CD14-positive monocyte (primary cell): Measurements from ENCODE around the gene REELD1. TPM values are rescaled to one million over a fixed set of nuclear protein-coding genes. Genes with fewer than 3 reads are reported as not detected.

Experiments used
- DNase-seq, 3 donors: peaks; one replicate each; pipeline ENCODE4 v3.0.0-alpha.2; 2011 to 2022
- H2AFZ ChIP-seq: 2 replicates; pipeline ENCODE4 v1.6.0; 2012; ENCODE audit warnings: mild to moderate bottlenecking, low read depth, low read length, inconsistent platforms; ENCODE audit not compliant: insufficient read depth, poor library complexity, severe bottlenecking
- H3K27ac ChIP-seq, 2 donors: 1 replicate in 1 of 2; 2 replicates in 1 of 2; pipeline ENCODE4 v1.5.1; 2012 to 2013; ENCODE audit warnings: low read length in 2 of 2, control low read depth in 1 of 2, inconsistent platforms in 1 of 2, low read depth in 1 of 2, mild to moderate bottlenecking in 1 of 2
- H3K27me3 ChIP-seq, 2 donors: one replicate each; pipeline versions ENCODE4 v1.6.0 to v1.6.1; 2011 to 2013; ENCODE audit warnings: low read length in 2 of 2; ENCODE audit not compliant: control insufficient read depth in 2 of 2, insufficient read depth in 2 of 2
- H3K36me3 ChIP-seq, 2 donors: replicated peaks in 1 of 2; 1 replicate in 1 of 2; 2 replicates in 1 of 2; pipeline versions ENCODE4 v1.5.1 to v1.6.1; 2012 to 2013; ENCODE audit warnings: low read length in 2 of 2, control low read depth in 1 of 2, inconsistent platforms in 1 of 2, mild to moderate bottlenecking in 1 of 2; ENCODE audit not compliant: insufficient read depth in 2 of 2, control insufficient read depth in 1 of 2
- H3K4me1 ChIP-seq, 2 donors: 1 replicate in 1 of 2; 2 replicates in 1 of 2; pipeline versions ENCODE4 v1.5.1 to v1.6.1; 2012 to 2013; ENCODE audit warnings: low read length in 2 of 2, control low read depth in 1 of 2, inconsistent platforms in 1 of 2, mild to moderate bottlenecking in 1 of 2, moderate library complexity in 1 of 2; ENCODE audit not compliant: insufficient read depth in 2 of 2, control insufficient read depth in 1 of 2
- H3K4me2 ChIP-seq: replicated peaks from 2 replicates; pipeline ENCODE3; 2012; ENCODE audit warnings: low read length, moderate library complexity, mild to moderate bottlenecking; ENCODE audit not compliant: poor library complexity, severe bottlenecking; ENCODE audit errors: extremely low read depth
- H3K4me3 ChIP-seq, 3 experiments: fragments of 200-600 bp in 1 of 3; sonication (generic) in 1 of 3; replicated peaks in 1 of 3; 1 replicate in 2 of 3; 2 replicates in 1 of 3; pipeline ENCODE4 v1.5.1; 2011 to 2013; ENCODE audit warnings: low read length in 3 of 3, mild to moderate bottlenecking in 3 of 3, control low read depth in 2 of 3, low read depth in 2 of 3, inconsistent platforms in 1 of 3, moderate library complexity in 1 of 3
- H3K79me2 ChIP-seq: 2 replicates; pipeline ENCODE4 v1.6.0; 2012; ENCODE audit warnings: mild to moderate bottlenecking, control low read depth, inconsistent platforms, low read length, moderate library complexity; ENCODE audit not compliant: insufficient read depth
- H3K9ac ChIP-seq: 2 replicates; pipeline ENCODE4 v1.6.0; 2017; ENCODE audit warnings: low read length, mild to moderate bottlenecking; ENCODE audit not compliant: insufficient read depth, poor library complexity, severe bottlenecking
- H3K9me3 ChIP-seq, 2 donors: replicated peaks in 1 of 2; 1 replicate in 1 of 2; 2 replicates in 1 of 2; pipeline versions ENCODE4 v1.5.1 to v1.6.1; 2012 to 2013; ENCODE audit warnings: low read length in 2 of 2, control low read depth in 1 of 2; ENCODE audit not compliant: control insufficient read depth in 1 of 2, insufficient read depth in 1 of 2
- H4K20me1 ChIP-seq: 2 replicates; pipeline ENCODE4 v1.6.0; 2012; ENCODE audit warnings: mild to moderate bottlenecking, low read length, control low read depth, moderate library complexity; ENCODE audit not compliant: insufficient read depth
- H3K27ac Mint-ChIP-seq, 7 donors: one replicate each; pipeline ENCODE4 v1.8.0; 2020; ENCODE audit warnings: mild to moderate bottlenecking in 7 of 7, mixed read lengths in 7 of 7, moderate library complexity in 6 of 7, inconsistent platforms in 2 of 7
- H3K27me3 Mint-ChIP-seq, 3 donors: one replicate each; pipeline ENCODE4 v1.8.0; 2021 to 2022; ENCODE audit warnings: low read depth in 3 of 3, mild to moderate bottlenecking in 3 of 3, mixed read lengths in 3 of 3, moderate library complexity in 3 of 3, inconsistent platforms in 1 of 3
- H3K36me3 Mint-ChIP-seq, 2 donors: one replicate each; pipeline ENCODE4 v1.8.0; 2020; ENCODE audit warnings: mixed read lengths in 2 of 2, inconsistent platforms in 1 of 2, mild to moderate bottlenecking in 1 of 2
- H3K4me1 Mint-ChIP-seq: one replicate; pipeline ENCODE4 v1.8.0; 2020; ENCODE audit warnings: mild to moderate bottlenecking, mixed read lengths
- H3K4me3 Mint-ChIP-seq, 2 donors: one replicate each; pipeline ENCODE4 v1.8.0; 2020; ENCODE audit warnings: mild to moderate bottlenecking in 2 of 2, mixed read lengths in 2 of 2, moderate library complexity in 1 of 2
- H3K9me3 Mint-ChIP-seq, 7 donors: one replicate each; pipeline ENCODE4 v1.8.0; 2020 to 2022; ENCODE audit warnings: mixed read lengths in 7 of 7, mild to moderate bottlenecking in 6 of 7, moderate library complexity in 6 of 7, inconsistent platforms in 2 of 7
- WGBS: methylation state at CpG from one replicate; pipeline ENCODE4 v1.1.5; 2013; ENCODE audit warnings: missing lambda C conversion rate; ENCODE audit not compliant: insufficient coverage; 5-methylcytosine and 5-hydroxymethylcytosine counted together
- intact Hi-C, 2 donors: fragments of 100-400 bp; cut with micrococcal nuclease; formaldehyde crosslinking; loops; one replicate each; pipeline versions ENCODE4 v1.15.0 to v1.15.1; 2023
- polyA plus RNA-seq, 3 donors: library from polyadenylated mRNA; depleted of rRNA in 1 of 3; unstranded in 2 of 3; stranded (reverse) in 1 of 3; fragments of 300-500 nt in 2 of 3; fragments of >200 nt in 1 of 3; fragmentation: Illumina TruSeq in 2 of 3; gene quantifications; 1 replicate in 2 of 3; 2 replicates in 1 of 3; pipeline ENCODE4 v1.2.3, GENCODE V29; 2012 to 2021
- TF ChIP-seq, protein P1 (sequence below): fragments of 200-600 bp; IDR thresholded peaks from one replicate; pipeline ENCODE4 v1.8.0; 2022; ENCODE audit warnings: antibody characterized with exemption, mild to moderate bottlenecking

REELD1 gene
- polyA plus RNA-seq, 3 donors = 1.5 TPM; not detected in 2

DNA sequence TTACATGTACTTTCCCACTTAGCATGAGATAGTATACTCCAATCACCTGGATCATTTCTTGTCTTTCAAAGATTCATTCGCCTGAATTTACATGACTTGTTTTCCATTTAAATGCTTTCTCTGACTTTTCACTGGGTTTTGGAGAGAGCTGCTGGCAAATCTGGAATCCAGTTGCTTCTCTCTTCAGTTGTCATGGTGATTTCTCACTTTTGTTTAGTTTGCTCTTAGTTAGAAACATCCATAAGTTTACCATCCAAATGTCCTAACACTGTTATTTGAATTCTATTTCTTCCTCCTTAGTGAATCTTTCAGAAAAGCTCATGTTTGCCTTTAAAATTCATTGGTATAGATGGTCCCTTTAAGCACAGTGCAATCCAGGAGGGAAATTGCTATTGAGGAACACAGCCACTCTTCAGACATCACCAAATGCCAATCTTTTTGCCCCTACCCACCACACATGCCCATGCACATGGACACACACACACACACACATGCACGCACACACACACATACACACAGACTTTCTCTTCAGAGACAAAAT lies 51.7 kb downstream of the REELD1 start:
- Mint-ChIP-seq H3K4me3 (no peak overlapping the region), H3K9me3 (no peaks in the 10 kb centered on the region), H3K4me1 (no peaks in the 10 kb centered on the region), H3K27ac (no peak overlapping the region), H3K27me3 (peaks cover 0 to 2% (median 0%) of the 10 kb centered on the region in 3 donors), H3K36me3 (peaks cover 0 to 6% of the 10 kb centered on the region in 2 donors)
- Histone ChIP-seq H3K79me2 (no peaks in the 10 kb centered on the region), H3K4me1 (no peaks in the 10 kb centered on the region), H2AFZ (no peak overlapping the region), H3K9ac (no peak overlapping the region), H4K20me1 (no peaks in the 10 kb centered on the region), H3K36me3 (no peaks in the 10 kb centered on the region), H3K9me3 (no peaks in the 10 kb centered on the region), H3K4me3 (no peak overlapping the region), H3K27me3 (no peaks in the 10 kb centered on the region), H3K4me2 (no peak overlapping the region), H3K27ac (no peak overlapping the region)
- DNase-seq = no peak
- TF ChIP-seq, protein P1, sequence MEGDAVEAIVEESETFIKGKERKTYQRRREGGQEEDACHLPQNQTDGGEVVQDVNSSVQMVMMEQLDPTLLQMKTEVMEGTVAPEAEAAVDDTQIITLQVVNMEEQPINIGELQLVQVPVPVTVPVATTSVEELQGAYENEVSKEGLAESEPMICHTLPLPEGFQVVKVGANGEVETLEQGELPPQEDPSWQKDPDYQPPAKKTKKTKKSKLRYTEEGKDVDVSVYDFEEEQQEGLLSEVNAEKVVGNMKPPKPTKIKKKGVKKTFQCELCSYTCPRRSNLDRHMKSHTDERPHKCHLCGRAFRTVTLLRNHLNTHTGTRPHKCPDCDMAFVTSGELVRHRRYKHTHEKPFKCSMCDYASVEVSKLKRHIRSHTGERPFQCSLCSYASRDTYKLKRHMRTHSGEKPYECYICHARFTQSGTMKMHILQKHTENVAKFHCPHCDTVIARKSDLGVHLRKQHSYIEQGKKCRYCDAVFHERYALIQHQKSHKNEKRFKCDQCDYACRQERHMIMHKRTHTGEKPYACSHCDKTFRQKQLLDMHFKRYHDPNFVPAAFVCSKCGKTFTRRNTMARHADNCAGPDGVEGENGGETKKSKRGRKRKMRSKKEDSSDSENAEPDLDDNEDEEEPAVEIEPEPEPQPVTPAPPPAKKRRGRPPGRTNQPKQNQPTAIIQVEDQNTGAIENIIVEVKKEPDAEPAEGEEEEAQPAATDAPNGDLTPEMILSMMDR = no peak
- WGBS = no CpG with 5 or more reads among the region's 2 CpGs
- intact Hi-C loops = no loop called here

DNA sequence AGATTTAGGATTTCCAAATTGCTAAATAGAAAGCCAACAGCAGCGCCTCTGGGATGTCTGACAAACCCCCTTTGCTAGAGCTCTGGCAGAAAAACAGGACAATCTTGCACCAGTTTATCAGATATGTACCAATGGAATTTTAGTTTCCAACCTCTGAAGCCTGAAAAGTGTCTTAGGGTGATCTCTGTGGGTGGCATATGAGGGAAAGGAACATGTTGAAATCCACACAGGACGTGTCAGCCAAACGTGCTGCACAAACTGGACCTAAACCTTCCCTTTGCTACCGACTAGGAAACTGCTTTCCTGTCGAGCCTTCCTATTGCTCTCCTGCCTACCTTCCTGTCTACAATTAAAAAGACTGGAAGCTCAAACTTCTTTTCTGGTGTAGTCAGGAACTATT lies 53.5 kb downstream of the REELD1 start:
- Histone ChIP-seq H3K79me2 (no peaks in the 10 kb centered on the region), H4K20me1 (no peaks in the 10 kb centered on the region), H3K27me3 (no peaks in the 10 kb centered on the region), H3K27ac (no peak overlapping the region), H3K4me3 (no peak overlapping the region), H3K36me3 (no peaks in the 10 kb centered on the region), H3K9me3 (no peaks in the 10 kb centered on the region), H3K4me1 (no peaks in the 10 kb centered on the region), H3K9ac (no peak overlapping the region), H3K4me2 (no peak overlapping the region), H2AFZ (no peak overlapping the region)
- Mint-ChIP-seq H3K27me3 (no peaks in the 10 kb centered on the region), H3K4me1 (no peaks in the 10 kb centered on the region), H3K27ac (no peak overlapping the region), H3K9me3 (no peaks in the 10 kb centered on the region), H3K36me3 (peaks cover 4% of the 10 kb centered on the region in 2 donors), H3K4me3 (no peak overlapping the region)
- TF ChIP-seq, protein P1 = no peak
- intact Hi-C loops = no loop called here
- 100% methylated on average over 1 of the region's 5 CpGs for WGBS
- DNase-seq = no peak
